HepG2 (cell line): ENCODE data around the gene SBNO2. TPM values are rescaled to one million over a fixed set of nuclear protein-coding genes. Genes with fewer than 3 reads are reported as not detected.

ENCODE experiments used
- ATAC-seq: fragments of 200-7000 bp; cut with Tn5 transposase; 3 replicates; pipeline ENCODE4 v1.9.1; 2020; ENCODE audit warnings: mild to moderate bottlenecking, moderate library complexity
- BruUV-seq: library from RNA; stranded (reverse); fragments of 400-500 nt; replicated peaks from 2 replicates; lab custom pipeline; 2021; lab: Mats Ljungman, UMichigan
- CTCF ChIA-PET: fragments of 300-600 bp; formaldehyde crosslinking; extraction: SDS; loops from one replicate; lab custom pipeline; 2021; ENCODE audit warnings: low total read pairs, inconsistent platforms, low intra/inter-chr PET ratio; lab: Yijun Ruan, JAX
- POLR2A ChIA-PET: fragments of 350-600 bp; sonication (Branson Sonifier 250); formaldehyde crosslinking; loops from one replicate; lab custom pipeline; 2020; ENCODE audit warnings: antibody characterized with exemption, inconsistent platforms; lab: Yijun Ruan, JAX
- DNase-seq: peaks from one replicate; pipeline ENCODE4 v3.0.0-alpha.2; 2015; ENCODE audit warnings: low spot score
- FAIRE-seq: peaks from 3 replicates; lab custom pipeline; 2011; peaks lifted over from hg19 to GRCh38; lab: Jason Lieb, UNC
- H2AFZ ChIP-seq: one replicate; pipeline ENCODE4 v1.6.1; 2011; ENCODE audit warnings: low read length, inconsistent platforms
- H3K27ac ChIP-seq: fragments of 300-600 bp; 3 replicates; pipeline ENCODE4 v1.8.0; 2011; ENCODE audit warnings: mixed run types, mild to moderate bottlenecking, mixed read lengths, low read length, inconsistent platforms; ENCODE audit not compliant: insufficient read depth; ENCODE audit errors: extremely low read length
- H3K27me3 ChIP-seq, 2 experiments: fragments of 200-600 bp in 1 of 2; 2 replicates in 1 of 2; 3 replicates in 1 of 2; pipeline versions ENCODE4 v1.6.0 to v1.8.0; 2011; ENCODE audit warnings: low read length in 2 of 2, mild to moderate bottlenecking in 2 of 2, moderate library complexity in 2 of 2, inconsistent platforms in 1 of 2; ENCODE audit not compliant: insufficient read depth in 2 of 2, control insufficient read depth in 1 of 2
- H3K36me3 ChIP-seq, 2 experiments: fragments of 200-600 bp in 1 of 2; replicated peaks in 1 of 2; 2 replicates in 1 of 2; 3 replicates in 1 of 2; pipeline versions ENCODE4 v1.5.1 to v1.8.0; 2011; ENCODE audit warnings: low read length in 2 of 2, inconsistent platforms in 1 of 2; ENCODE audit not compliant: insufficient read depth in 2 of 2, control insufficient read depth in 1 of 2
- H3K4me1 ChIP-seq: 2 replicates; pipeline ENCODE4 v1.5.1; 2012; ENCODE audit warnings: low read length, inconsistent platforms; ENCODE audit not compliant: insufficient read depth
- H3K4me2 ChIP-seq: 2 replicates; pipeline ENCODE4 v1.6.0; 2011; ENCODE audit warnings: low read depth, low read length, inconsistent platforms
- H3K4me3 ChIP-seq, 3 experiments: fragments of 200-600 bp in 1 of 3; sonication (generic), shearing (Covaris generic) in 1 of 3; replicated peaks in 1 of 3; 2 replicates each; pipeline ENCODE4 v1.5.1; 2011 to 2016; ENCODE audit warnings: low read length in 3 of 3, inconsistent platforms in 2 of 3, low read depth in 2 of 3, mild to moderate bottlenecking in 2 of 3, control low read depth in 1 of 3, mixed read lengths in 1 of 3; ENCODE audit not compliant: insufficient read depth in 1 of 3
- H3K79me2 ChIP-seq: one replicate; pipeline ENCODE4 v1.6.1; 2011; ENCODE audit warnings: low read length, inconsistent platforms; ENCODE audit not compliant: insufficient read depth
- H3K9ac ChIP-seq: 2 replicates; pipeline ENCODE4 v1.6.0; 2011; ENCODE audit warnings: mild to moderate bottlenecking, low read depth, low read length, inconsistent platforms; ENCODE audit not compliant: insufficient read depth
- H3K9me3 ChIP-seq: 2 replicates; pipeline ENCODE4 v1.5.1; 2012; ENCODE audit warnings: mild to moderate bottlenecking, low read length
- H4K20me1 ChIP-seq: 2 replicates; pipeline ENCODE4 v1.6.0; 2011; ENCODE audit warnings: inconsistent platforms, mild to moderate bottlenecking, low read length, moderate library complexity; ENCODE audit not compliant: insufficient read depth
- CAMTA2 ChIP-seq: sonication (generic); formaldehyde crosslinking; IDR thresholded peaks from 2 replicates; pipeline ENCODE4 v1.4.0; 2020; ENCODE audit warnings: mild to moderate bottlenecking, missing genetic modification reagents, borderline replicate concordance
- NAIF1 ChIP-seq: sonication (generic); formaldehyde crosslinking; IDR thresholded peaks from 2 replicates; pipeline ENCODE4 v1.5.0; 2020; ENCODE audit warnings: mild to moderate bottlenecking, missing genetic modification reagents, borderline replicate concordance
- RFXAP ChIP-seq: sonication (generic); formaldehyde crosslinking; IDR thresholded peaks from 2 replicates; pipeline ENCODE4 v1.4.0; 2020; ENCODE audit warnings: missing genetic modification reagents, borderline replicate concordance
- ZBTB3 ChIP-seq: sonication (generic); formaldehyde crosslinking; IDR thresholded peaks from 2 replicates; pipeline ENCODE4 v1.4.0; 2020; ENCODE audit warnings: low read depth, mild to moderate bottlenecking, moderate library complexity, missing genetic modification reagents, borderline replicate concordance
- ZMAT3 ChIP-seq: sonication (generic); formaldehyde crosslinking; conservative IDR thresholded peaks from 2 replicates; pipeline ENCODE4 v1.7.0; 2021; ENCODE audit warnings: missing genetic modification reagents
- ZNF180 ChIP-seq: sonication (generic); formaldehyde crosslinking; IDR thresholded peaks from 2 replicates; pipeline ENCODE4 v1.4.0; 2020; ENCODE audit warnings: low read depth, missing genetic modification reagents, borderline replicate concordance
- ZNF512 ChIP-seq: sonication (generic); formaldehyde crosslinking; IDR thresholded peaks from 2 replicates; pipeline ENCODE4 v1.4.0; 2020; ENCODE audit warnings: mild to moderate bottlenecking, missing genetic modification reagents
- ZNF784 ChIP-seq: sonication (generic); formaldehyde crosslinking; IDR thresholded peaks from 2 replicates; pipeline ENCODE4 v1.5.1; 2020; ENCODE audit warnings: missing genetic modification reagents, mild to moderate bottlenecking, borderline replicate concordance
- WGBS: methylation state at CpG from one replicate; pipeline ENCODE4 v1.1.6; 2017; ENCODE audit warnings: low lambda C conversion rate; 5-methylcytosine and 5-hydroxymethylcytosine counted together
- in situ Hi-C: cut with HindIII; loops from 2 replicates; pipeline ENCODE4 v1.10.0; 2017; ENCODE audit warnings: low pct_unique_long_range_greater_than_20kb; ENCODE audit not compliant: extremely low pct_ligation_motif_present
- intact Hi-C: fragments of 100-400 bp; cut with micrococcal nuclease; formaldehyde crosslinking; loops from one replicate; pipeline ENCODE4 v1.10.0; 2022; ENCODE audit not compliant: unreplicated experiment
- polyA plus RNA-seq, 8 experiments: library from polyadenylated mRNA; depleted of rRNA in 3 of 8; stranded (reverse) in 7 of 8; unstranded in 1 of 8; fragments of >200 nt; fragmentation: Illumina TruSeq in 4 of 8; extraction: Trizol in 4 of 8; gene quantifications; 2 replicates each; pipeline versions ENCODE4 v1.2.1 to v1.2.3, GENCODE V29; 2011 to 2016; ENCODE audit warnings: low read depth in 4 of 8, missing spikeins in 1 of 8, mixed read lengths in 1 of 8; ENCODE audit not compliant: insufficient read depth in 1 of 8
- total RNA-seq, 5 experiments: library from RNA; depleted of rRNA; stranded (reverse); fragments of >200 nt; fragmentation: Illumina TruSeq; extraction: Trizol; gene quantifications; 2 replicates each; pipeline ENCODE4 v1.2.3, GENCODE V29; 2016; ENCODE audit warnings: low read depth in 1 of 5
- TF ChIP-seq, protein P1 (sequence below): sonication (generic); formaldehyde crosslinking; IDR thresholded peaks from 2 replicates; pipeline ENCODE4 v1.8.1; 2023; ENCODE audit warnings: mild to moderate bottlenecking, missing genetic modification reagents, borderline replicate concordance
- TF ChIP-seq, protein P2 (sequence below): sonication (generic); formaldehyde crosslinking; IDR thresholded peaks from 2 replicates; pipeline ENCODE4 v1.8.0; 2022; ENCODE audit warnings: missing genetic modification reagents, low read depth, mild to moderate bottlenecking, borderline replicate concordance

SBNO2 gene
- total and polyA plus RNA-seq, 2 of the 13 experiments (the other 11 are each of a cell fraction or from before 2014, with no cell fraction given) = 8.6 to 10.4 TPM

DNA sequence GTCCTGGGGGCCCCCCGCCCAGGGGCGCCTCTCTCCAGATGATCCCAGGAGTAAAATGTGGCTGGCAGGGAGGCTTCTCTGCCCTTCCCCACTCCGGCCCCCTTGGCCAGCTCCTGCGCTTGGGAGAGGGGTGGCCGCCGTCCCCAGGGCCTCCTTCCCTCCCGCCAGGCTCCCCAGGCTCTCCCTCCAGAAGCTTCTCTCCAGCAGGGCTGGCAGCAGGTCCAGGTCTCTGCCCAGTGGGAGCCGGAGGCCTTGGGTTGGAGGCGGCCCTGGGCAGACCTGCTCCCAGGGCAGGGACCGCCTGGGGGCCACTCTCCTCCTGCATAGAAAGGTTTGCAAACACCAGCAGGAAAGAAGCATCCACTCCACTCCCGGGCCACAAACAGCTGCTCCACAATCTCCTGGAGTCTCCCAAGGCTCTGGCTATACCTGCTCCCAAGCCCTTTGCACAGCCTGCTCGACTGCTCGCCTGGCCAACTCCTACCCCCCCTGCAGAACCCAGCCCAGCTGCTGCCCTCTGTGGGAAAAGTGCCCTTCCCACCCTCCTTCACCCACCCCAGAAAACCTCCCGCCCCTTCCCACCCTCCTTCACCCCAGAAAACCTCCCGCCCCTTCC is 26.0 kb downstream of the SBNO2 start:
- no peak for ATAC-seq
- no peaks in the 10 kb centered on the region for H3K9me3 ChIP-seq
- in situ Hi-C loops (no loop called here), intact Hi-C loops (no loop called here)
- DNase-seq = no peak
- H3K9ac ChIP-seq = no peak overlapping the region
- no peaks in the 10 kb centered on the region for H3K4me1 ChIP-seq
- no peak for FAIRE-seq
- H3K27ac ChIP-seq = no peak overlapping the region
- H3K4me3 ChIP-seq = no peak overlapping the region
- TF ChIP-seq ZMAT3 (CRISPR knock-in tag) (no peak), CAMTA2 (CRISPR knock-in tag) (no peak), RFXAP (CRISPR knock-in tag) (no peak), NAIF1 (CRISPR knock-in tag) (no peak), ZNF180 (CRISPR knock-in tag) (no peak), ZNF512 (CRISPR knock-in tag) (no peak), ZNF784 (no peak), ZBTB3 (no peak)
- TF ChIP-seq, protein P1, sequence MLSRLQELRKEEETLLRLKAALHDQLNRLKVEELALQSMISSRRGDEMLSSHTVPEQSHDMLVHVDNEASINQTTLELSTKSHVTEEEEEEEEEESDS (CRISPR knock-in tag) = no peak
- TF ChIP-seq, protein P2, sequence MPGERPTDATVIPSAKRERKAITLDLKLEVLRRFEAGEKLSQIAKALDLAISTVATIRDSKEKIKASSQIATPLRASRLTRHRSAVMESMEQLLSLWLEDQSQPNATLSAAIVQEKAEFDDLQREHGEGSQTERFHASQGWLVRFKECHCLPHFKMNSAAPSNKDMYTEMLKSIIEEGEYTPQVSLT = no peak
- peaks cover 15 to 16% of the 10 kb centered on the region in 2 experiments; a peak in 4 of 5 replicates for H3K36me3 ChIP-seq
- no peak overlapping the region for H3K4me2 ChIP-seq
- no peaks in the 10 kb centered on the region for H4K20me1 ChIP-seq
- H3K27me3 ChIP-seq = no peaks in the 10 kb centered on the region; a peak in 1 of 5 replicates
- ChIA-PET CTCF (no interaction called here), POLR2A (no interaction called here)
- BruUV-seq = no TSS peak
- WGBS = 97% methylated on average over 4 of the region's 15 CpGs
- H2AFZ ChIP-seq = no peak overlapping the region
- H3K79me2 ChIP-seq = no peaks in the 10 kb centered on the region
